ENCODE measurements around the gene SERPINA10.
"Not testable (repeated sequence)": the region's sequence is repeated elsewhere in the genome, so short reads cannot be mapped to it uniquely, and the experiment has no call there.

SERPINA10 gene

DNA sequence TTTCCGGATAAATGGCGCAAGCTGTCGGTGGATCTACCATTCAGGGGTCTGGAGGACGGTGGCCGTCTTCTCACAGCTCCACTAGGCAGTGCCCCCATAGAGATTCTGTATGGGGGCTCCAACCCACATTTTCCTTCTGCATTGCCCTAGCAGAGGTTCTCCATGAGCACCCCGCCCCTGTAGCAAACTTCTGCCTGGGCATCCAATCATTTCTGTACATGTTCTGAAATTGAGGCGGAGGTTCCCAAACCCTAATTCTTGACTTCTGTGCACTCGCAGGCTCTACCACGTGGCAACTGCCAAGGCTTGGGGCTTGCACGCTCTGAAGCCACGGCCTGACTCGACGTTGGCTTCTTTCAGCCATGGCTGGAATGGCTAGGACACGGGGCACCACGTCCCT lies 5.1 kb upstream of the SERPINA10 start:
- no peak for DNase-seq (ENCODE audit: low read depth, low spot score)
- ChIA-PET POLR2A (no interaction called here), CTCF (no interaction called here)
- TF ChIP-seq, protein P1, sequence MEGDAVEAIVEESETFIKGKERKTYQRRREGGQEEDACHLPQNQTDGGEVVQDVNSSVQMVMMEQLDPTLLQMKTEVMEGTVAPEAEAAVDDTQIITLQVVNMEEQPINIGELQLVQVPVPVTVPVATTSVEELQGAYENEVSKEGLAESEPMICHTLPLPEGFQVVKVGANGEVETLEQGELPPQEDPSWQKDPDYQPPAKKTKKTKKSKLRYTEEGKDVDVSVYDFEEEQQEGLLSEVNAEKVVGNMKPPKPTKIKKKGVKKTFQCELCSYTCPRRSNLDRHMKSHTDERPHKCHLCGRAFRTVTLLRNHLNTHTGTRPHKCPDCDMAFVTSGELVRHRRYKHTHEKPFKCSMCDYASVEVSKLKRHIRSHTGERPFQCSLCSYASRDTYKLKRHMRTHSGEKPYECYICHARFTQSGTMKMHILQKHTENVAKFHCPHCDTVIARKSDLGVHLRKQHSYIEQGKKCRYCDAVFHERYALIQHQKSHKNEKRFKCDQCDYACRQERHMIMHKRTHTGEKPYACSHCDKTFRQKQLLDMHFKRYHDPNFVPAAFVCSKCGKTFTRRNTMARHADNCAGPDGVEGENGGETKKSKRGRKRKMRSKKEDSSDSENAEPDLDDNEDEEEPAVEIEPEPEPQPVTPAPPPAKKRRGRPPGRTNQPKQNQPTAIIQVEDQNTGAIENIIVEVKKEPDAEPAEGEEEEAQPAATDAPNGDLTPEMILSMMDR (IDR thresholded peaks at IDR 0.05; ENCODE audit: insufficient read depth, low read length, missing control alignments) = no peak
- H3K4me3 ChIP-seq (ENCODE audit: low read depth, low read length) = no peak overlapping the region

DNA sequence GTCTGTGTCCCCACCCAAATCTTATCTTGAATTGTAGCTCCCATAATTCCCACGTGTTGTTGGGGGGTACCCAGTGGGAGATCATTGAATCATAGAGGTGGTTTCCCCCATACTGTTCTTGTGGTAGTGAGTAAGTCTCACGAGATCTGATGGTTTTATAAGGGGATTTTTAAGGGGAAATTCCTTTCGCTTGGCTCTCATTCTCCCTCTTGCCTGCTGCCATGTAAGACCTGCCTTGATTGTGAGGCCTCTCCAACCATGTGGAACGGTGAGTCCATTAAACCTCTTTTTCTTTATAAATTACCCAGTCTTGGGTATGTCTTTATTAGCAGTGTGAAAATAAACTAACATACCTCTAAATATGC lies 3.1 kb upstream of the SERPINA10 start:
- POLR2A ChIA-PET; CTCF ChIA-PET; H3K4me3 ChIP-seq (ENCODE audit: low read depth, low read length); DNase-seq (ENCODE audit: low read depth, low spot score): not testable (repeated sequence)

DNA sequence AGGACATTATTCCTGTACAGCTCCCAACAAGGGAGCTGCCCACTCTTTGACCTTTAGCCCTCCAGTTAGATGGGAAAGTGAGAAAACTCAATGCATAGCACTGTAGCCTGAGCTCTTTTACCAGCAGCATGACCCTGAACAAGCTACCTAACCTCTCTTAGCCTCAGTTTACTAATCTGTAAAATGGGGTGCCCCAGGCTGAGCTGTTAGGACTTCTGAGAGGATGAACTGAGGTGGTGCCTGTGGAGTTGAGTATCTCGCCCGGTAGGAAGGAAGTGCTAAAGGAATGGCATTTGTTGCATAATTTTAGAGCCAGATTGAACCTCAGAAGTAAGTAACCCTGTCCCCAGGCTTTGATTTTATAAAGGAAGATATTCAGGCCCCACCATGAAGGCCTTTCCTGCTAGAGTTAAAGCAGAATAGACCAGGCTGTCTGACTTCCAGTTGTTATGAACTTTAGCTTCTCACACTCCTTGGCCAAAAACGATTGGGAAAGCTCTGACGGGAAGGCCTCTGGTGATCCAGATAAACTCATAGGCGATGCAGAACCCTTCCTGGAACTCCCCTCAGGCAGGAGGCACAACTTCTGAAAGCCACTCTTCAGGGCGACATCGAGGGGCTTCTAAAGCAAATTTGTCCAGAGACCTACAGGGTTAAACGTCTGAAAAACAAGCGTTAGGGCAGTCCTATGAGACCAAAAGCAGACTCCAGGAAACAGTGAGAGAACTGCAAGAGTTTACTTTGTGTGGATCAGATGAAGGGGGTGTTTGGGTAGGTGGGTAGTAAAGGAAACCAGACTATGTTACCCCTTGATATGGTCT lies 2.5 kb upstream of the SERPINA10 start:
- TF ChIP-seq, protein P1 (IDR thresholded peaks at IDR 0.05; ENCODE audit: insufficient read depth, low read length, missing control alignments) = no peak
- POLR2A ChIA-PET = no interaction called here

DNA sequence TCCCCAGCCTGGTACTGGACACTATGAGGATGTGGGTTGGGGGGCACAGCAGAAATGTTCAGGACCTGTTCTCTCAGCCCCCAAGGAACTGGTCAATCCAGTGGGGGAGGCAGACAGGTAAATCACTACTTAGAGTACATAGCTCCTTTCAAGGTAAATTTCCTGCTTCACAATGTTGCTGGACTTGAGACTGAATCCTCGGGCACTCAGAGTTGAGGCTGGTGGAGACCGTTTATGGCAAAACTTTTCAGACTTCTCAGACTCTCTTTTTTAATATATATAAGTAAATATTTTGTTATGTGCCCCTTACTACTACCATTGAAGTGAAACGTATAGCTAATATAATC lies 483 bp upstream of the SERPINA10 start:
- no peak overlapping the region for H3K4me3 ChIP-seq (ENCODE audit: low read depth, low read length)
- TF ChIP-seq, protein P1 (IDR thresholded peaks at IDR 0.05; ENCODE audit: insufficient read depth, low read length, missing control alignments) = no peak
- POLR2A ChIA-PET = no interaction called here
- DNase-seq (ENCODE audit: low read depth, low spot score) = no peak
- CTCF ChIA-PET = no interaction called here

More for the DNA sequence above, 2.5 kb upstream of the SERPINA10 start:
- DNase-seq (ENCODE audit: low read depth, low spot score) = no peak
- H3K4me3 ChIP-seq (ENCODE audit: low read depth, low read length) = no peak overlapping the region
- CTCF ChIA-PET = no interaction called here

DNA sequence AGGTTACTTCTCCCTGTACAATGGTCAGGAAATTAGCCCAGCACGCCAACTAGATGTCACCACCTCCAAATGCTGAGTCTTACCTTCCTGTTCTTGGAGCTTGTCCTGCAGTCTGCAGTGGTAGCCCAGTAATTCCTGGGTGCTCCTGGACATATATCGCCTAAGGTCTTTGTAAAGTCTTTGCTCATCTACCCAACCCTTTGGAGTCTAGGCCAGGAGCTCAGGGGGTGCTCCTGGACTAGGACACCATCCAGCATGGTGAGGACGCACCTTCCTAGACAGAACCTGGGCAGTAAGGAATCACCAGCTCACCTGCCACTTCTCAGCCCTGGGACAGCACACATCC lies 569 bp downstream of the SERPINA10 start:
- ChIA-PET POLR2A (no interaction called here), CTCF (interaction anchor here (0.6 kb wide), 1 partner anchor 162 kb away, joined by 3 read pairs; no protein-coding TSS in a partner anchor)
- TF ChIP-seq, protein P1 (IDR thresholded peaks at IDR 0.05; ENCODE audit: insufficient read depth, low read length, missing control alignments) = no peak
- no peak overlapping the region for H3K4me3 ChIP-seq (ENCODE audit: low read depth, low read length)
- no peak for DNase-seq (ENCODE audit: low read depth, low spot score)

DNA sequence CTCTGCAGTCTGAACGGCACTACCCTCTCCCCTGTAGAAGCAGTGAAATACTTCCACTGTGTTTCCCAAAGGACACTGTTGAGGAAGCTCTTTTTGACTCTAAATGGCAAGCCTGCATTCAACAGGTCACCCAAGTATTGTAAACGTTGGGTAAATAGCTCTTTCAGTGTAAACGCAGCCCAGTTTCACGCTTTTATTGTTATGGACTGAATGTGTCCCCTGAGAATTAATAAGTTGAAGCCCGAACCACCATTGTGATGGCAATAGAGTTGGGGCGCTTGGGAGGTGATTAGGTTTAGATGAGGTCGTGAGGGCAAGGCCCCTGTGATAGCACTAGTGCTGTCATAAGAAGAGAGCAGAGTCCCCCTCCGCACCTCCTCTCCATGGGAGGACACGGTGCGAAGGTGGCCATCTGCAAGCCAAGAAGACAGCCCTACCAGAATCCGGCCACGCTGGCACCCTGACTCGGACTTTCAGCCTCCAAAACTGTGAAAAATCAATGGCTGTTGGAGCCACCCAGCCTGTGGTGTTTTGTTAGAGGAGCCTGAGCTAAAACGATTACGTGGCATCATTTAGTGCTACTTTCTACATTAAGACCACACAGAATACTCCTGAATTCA lies 1.1 kb downstream of the SERPINA10 start:
- TF ChIP-seq, protein P1 (IDR thresholded peaks at IDR 0.05; ENCODE audit: insufficient read depth, low read length, missing control alignments) = no peak
- no peak for DNase-seq (ENCODE audit: low read depth, low spot score)
- H3K4me3 ChIP-seq (ENCODE audit: low read depth, low read length) = no peak overlapping the region
- CTCF ChIA-PET = interaction anchor here (0.6 kb wide), 1 partner anchor 161 kb away, joined by 3 read pairs; no protein-coding TSS in a partner anchor
- POLR2A ChIA-PET = no interaction called here
